ENCODE results near the gene LYST. TPM values are rescaled to one million over a fixed set of nuclear protein-coding genes. Genes with fewer than 3 reads are reported as not detected.

The LYST gene
- total and polyA plus RNA-seq, 2 donors (not counting 3 experiments of a cell fraction or from before 2014, with no cell fraction given), result 3.1 to 9.6 TPM

DNA sequence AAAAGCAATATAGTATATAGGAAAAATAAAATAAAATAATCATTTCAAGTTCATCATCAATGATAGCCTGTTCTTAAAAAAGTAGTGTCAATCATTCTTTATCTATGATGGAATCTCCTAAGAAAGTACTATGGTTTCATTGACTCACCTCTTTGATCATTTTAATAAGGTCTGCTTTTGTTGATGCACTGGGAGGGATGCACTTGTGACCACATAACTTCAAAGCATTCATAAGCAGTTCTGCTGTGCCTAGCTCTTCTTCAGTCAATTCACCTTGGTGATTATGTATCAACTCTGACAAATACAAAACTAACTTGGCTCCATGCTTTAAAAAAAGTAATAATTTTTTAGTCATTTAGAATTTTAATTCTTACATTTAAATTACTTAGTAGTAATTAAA is 132.4 kb downstream of the LYST start:
- Histone ChIP-seq H3K4me2 (ENCODE audit: insufficient read depth, low read length) (no peak overlapping the region), H4K20me1 (replicated peaks; ENCODE audit: control insufficient read depth, extremely low read depth, insufficient read depth, low read length) (no peaks in the 10 kb centered on the region), H3K36me3 (ENCODE audit: control insufficient read depth in 2 of 2, extremely low read depth in 1 of 2, insufficient read depth in 2 of 2, low read length in 2 of 2) (no peaks in the 10 kb centered on the region), H3K27ac (ENCODE audit: insufficient read depth, low read depth, low read length) (no peak overlapping the region), H3K79me2 (ENCODE audit: control insufficient read depth, insufficient read depth, low read length) (no peaks in the 10 kb centered on the region), H3K9me3 (replicated peaks; ENCODE audit: control insufficient read depth, insufficient read depth, low read length) (no peaks in the 10 kb centered on the region), H3K9me1 (replicated peaks; ENCODE audit: control insufficient read depth, extremely low read depth, insufficient read depth, low read length) (no peaks in the 10 kb centered on the region), H3K9ac (replicated peaks; ENCODE audit: extremely low read depth, insufficient read depth, low read length) (no peak overlapping the region), H3K27me3 (ENCODE audit: control insufficient read depth in 2 of 2, insufficient read depth in 2 of 2, low read length in 2 of 2) (no peaks in the 10 kb centered on the region), H3K4me1 (ENCODE audit: control insufficient read depth, extremely low read depth, insufficient read depth, low read length) (peaks cover 9% of the 10 kb centered on the region), H3K4me3 (replicated peaks in 1 of 3; ENCODE audit: insufficient read depth in 1 of 3, low read depth in 1 of 3, low read length in 3 of 3) (no peak overlapping the region), H2AFZ (ENCODE audit: low read depth, low read length) (no peak overlapping the region)
- intact Hi-C loops (cut with micrococcal nuclease) (loop anchor here (5.0 kb wide), 1 partner anchor 222 kb away; no protein-coding TSS in a partner anchor), dilution Hi-C loops (cut with MboI; ENCODE audit: extremely low pct_ligation_motif_present, low sequenced_read_pairs) (no loop called here)
- DNase-seq (ENCODE audit: low read depth, low spot score) (no peak), FAIRE-seq (no peak)
- no TSS peak for BruUV-seq (replicated peaks)
- TF ChIP-seq GATA2 (IDR thresholded peaks at IDR 0.05; ENCODE audit: insufficient read depth, insufficient read length, low read depth, low read length) (no peak), JUN (IDR thresholded peaks at IDR 0.05; ENCODE audit: borderline replicate concordance, insufficient read depth, insufficient read length, low read depth) (no peak), FOS (IDR thresholded peaks at IDR 0.05; ENCODE audit: borderline replicate concordance, insufficient read depth, low read length) (no peak), POLR2AphosphoS5 (IDR thresholded peaks at IDR 0.05; ENCODE audit: insufficient read depth, low read depth, low read length) (no peak), POLR2A (IDR thresholded peaks at IDR 0.05; ENCODE audit: low read depth, low read length) (no peak)
- TF ChIP-seq, protein P1, sequence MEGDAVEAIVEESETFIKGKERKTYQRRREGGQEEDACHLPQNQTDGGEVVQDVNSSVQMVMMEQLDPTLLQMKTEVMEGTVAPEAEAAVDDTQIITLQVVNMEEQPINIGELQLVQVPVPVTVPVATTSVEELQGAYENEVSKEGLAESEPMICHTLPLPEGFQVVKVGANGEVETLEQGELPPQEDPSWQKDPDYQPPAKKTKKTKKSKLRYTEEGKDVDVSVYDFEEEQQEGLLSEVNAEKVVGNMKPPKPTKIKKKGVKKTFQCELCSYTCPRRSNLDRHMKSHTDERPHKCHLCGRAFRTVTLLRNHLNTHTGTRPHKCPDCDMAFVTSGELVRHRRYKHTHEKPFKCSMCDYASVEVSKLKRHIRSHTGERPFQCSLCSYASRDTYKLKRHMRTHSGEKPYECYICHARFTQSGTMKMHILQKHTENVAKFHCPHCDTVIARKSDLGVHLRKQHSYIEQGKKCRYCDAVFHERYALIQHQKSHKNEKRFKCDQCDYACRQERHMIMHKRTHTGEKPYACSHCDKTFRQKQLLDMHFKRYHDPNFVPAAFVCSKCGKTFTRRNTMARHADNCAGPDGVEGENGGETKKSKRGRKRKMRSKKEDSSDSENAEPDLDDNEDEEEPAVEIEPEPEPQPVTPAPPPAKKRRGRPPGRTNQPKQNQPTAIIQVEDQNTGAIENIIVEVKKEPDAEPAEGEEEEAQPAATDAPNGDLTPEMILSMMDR (IDR thresholded peaks at IDR 0.05; ENCODE audit: extremely low read depth in 1 of 2, insufficient read depth in 1 of 2, low read depth in 1 of 2, low read length in 2 of 2), result no peak
- ChIA-PET POLR2A (no interaction called here), CTCF (interaction anchor here (1.2 to 1.9 kb wide), 2 partner anchors 31 to 220 kb away, joined by 3 to 6 read pairs; no protein-coding TSS in a partner anchor)
